ENCODE data around the gene PYGB.
"Not testable (repeated sequence)": the region's sequence is repeated elsewhere in the genome, so short reads cannot be mapped to it uniquely, and the experiment has no call there.

Gene PYGB

DNA sequence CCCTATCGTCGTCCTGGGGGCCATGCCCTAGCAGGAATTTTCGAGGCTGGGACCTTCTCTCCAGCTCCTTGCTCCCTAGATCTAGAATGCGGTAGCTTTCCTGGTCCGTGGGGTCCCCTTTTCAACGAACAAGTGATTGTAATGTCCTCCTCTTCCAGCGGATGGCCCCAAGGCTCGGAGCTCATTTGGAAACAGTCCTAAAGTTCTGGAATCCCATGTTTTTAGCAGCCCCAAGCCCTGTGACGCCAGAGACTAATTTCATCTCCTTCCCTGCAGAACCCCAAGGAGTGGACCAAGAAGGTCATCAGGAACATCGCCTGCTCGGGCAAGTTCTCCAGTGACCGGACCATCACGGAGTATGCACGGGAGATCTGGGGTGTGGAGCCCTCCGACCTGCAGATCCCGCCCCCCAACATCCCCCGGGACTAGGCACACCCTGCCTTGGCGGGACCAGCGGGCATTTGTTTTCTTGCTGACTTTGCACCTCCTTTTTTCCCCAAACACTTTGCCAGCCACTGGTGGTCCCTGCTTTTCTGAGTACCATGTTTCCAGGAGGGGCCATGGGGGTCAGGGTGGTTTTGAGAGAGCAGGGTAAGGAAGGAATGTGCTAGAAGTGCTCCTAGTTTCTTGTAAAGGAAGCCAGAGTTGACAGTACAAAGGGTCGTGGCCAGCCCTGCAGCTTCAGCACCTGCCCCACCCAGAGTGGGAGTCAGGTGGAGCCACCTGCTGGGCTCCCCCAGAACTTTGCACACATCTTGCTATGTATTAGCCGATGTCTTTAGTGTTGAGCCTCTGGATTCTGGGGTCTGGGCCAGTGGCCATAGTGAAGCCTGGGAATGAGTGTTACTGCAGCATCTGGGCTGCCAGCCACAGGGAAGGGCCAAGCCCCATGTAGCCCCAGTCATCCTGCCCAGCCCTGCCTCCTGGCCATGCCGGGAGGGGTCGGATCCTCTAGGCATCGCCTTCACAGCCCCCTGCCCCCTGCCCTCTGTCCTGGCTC lies 48.5 kb downstream of the PYGB start:
- FAIRE-seq, result no peak

DNA sequence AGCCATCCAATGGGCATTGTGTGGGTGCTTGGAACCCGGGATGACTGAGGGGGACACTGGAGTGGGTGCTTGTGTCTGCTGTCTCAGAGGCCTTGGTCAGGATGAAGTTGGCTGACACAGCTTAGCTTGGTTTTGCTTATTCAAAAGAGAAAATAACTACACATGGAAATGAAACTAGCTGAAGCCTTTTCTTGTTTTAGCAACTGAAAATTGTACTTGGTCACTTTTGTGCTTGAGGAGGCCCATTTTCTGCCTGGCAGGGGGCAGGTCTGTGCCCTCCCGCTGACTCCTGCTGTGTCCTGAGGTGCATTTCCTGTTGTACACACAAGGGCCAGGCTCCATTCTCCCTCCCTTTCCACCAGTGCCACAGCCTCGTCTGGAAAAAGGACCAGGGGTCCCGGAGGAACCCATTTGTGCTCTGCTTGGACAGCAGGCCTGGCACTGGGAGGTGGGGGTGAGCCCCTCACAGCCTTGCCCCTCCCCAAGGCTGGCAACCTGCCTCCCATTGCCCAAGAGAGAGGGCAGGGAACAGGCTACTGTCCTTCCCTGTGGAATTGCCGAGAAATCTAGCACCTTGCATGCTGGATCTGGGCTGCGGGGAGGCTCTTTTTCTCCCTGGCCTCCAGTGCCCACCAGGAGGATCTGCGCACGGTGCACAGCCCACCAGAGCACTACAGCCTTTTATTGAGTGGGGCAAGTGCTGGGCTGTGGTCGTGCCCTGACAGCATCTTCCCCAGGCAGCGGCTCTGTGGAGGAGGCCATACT lies 49.4 kb downstream of the PYGB start:
- FAIRE-seq, result no peak

DNA sequence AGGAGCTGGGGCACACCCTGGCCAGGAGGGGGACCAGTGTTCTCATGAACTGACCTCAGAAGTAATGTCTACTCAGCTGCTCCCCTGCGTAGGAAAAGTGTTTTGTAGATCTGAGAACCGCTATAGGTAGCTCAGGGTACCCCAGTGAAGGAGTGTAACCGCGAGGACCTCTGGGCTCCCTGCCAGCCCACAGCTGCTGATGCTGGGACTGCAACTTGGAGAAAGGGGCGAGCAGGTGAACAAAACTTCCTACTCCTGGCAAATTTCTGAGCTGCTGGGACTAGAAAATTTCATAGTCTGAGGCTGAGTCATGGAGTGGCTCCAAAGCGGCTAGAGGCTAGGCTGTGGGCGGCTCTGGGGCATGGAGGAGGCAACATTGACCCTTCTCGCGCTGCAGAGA lies 51.9 kb downstream of the PYGB start:
- FAIRE-seq, result no peak

DNA sequence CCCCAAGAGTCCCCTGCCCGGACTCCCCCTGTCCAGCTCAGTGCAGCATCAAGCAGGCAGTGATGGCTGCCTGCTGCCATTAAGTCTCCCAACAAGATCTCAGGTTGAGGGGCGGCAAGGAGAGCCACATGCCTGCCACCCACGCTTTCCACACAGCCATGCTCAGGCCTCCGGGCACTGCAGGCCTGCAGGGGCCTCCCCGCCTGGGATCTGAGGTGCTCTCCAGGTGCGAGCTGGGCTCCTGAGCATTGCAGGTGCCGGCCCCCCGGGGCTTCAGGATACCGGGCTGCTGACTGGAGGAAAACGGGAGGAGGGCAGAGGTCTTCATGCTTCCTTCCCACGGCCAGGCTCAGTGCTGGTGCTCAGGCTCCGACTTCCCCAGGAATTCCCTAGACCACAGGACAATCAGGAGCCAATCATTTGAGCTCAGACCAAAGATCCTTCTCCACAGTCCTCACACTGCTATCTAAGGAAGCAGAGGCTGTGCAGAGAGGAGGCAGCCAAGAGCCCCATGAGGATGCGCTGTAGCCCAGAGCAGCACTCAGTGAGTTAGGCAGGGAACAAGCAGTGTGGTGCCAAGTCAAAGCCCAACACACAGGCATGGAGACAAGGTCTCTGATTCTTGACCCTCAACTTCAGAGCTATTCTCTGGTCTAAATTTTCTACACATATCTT lies 52.7 kb downstream of the PYGB start:
- no peak for FAIRE-seq

DNA sequence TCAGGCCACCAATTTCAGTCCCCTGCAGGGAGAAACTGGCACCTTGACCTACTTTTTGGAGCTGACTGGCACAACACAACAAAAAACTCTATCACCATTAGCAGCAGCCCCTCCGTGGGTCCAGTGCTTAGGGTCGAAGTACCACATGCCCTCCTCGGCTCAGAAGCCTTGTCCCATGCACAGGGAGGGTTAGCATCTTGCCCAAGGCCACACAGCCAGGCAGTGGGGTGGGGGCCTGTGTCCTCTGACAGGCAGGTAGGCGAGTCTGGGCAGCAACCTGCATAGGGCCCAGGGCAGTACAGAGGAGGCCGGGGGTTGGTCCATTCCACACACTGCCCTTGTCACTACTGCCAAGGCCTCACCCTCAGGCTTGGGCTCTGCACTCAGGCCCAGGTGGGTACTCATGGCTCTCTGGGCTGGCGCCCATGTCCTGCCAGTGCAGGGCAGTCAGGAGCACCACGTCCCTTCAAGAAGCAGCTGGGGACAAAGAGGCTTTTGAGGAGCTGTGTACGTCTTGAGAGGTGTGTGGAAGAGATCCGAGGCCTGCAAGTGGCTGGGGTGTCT lies 53.6 kb downstream of the PYGB start:
- no peak for FAIRE-seq

DNA sequence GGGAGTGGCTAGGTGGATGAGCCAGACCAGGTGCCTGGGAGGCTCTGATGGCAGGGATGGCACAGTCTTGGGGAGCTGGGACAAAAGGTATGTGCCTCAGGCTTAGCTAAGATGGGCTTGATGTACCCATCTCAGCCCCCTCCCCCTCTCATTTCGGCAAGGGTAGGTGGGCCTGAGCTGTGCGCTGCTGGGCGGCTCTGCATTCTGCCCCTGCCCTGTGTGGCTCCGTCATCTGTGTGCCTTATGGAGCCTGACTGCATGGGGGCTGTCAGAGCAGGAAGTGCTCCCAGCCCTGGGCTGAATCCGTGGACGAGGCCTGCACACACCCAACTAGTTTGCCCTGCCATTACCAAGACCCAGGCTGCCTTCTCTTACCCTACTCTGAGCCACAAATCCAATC lies 54.7 kb downstream of the PYGB start:
- FAIRE-seq, result no peak

DNA sequence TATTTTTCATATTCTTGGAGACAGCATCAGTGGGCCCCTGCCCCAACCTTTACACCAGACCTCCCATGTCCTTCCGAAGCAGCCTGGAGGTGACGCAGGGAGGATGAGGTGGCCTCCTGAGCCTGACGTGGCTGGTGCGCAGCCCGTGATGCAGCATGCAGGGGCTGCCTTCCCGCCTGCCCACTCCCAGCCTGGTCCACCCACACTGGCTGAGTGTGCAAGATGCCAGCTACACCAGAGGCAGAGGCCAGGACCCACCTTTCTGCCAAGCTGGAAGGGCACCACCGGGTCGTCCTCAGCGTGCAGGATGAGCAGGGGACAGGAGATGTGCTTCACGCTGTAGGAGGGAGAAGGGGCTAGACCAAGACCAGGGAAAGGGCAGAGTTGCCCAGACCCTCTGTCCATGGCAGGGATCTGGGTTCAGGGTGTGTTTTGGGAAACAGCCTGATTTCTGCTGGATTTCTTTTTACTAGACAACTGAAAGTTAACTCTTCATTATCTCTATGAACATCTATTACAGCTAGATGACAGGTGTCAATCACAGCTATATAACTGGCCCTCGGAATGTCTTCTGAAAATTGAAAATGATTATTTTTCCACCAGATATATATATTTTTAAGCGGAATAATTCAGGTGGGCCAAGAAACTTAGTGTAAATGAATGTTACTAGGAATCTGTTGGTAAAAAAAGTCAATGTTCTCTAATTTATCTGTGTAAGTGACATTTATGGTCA lies 55.6 kb downstream of the PYGB start:
- FAIRE-seq, result no peak

DNA sequence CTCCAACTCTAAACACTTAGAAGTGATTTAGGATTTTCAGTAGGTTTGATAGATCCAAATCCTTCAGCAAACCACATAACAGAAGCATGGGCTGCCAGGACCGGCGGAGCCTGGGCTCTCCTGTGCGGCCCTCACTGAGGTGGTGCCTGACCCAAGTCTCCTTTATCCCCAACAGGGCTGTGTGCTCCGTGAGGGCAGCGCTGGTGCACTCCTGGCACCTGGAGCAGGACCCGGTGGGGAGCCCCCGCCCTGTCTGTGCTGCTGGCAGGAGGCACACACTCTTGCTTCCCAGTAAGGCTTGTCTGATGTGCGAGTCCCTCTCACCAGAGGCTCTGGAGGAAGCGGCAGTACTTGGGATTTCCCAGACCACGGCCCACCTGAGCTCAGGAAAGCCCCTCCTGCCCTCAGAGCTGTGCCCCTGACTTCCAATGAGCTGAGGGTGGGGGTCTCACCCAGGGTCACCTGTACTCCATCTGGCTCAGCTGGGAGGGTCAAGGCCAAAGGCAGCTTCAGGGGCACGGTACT lies 56.2 kb downstream of the PYGB start:
- no peak for FAIRE-seq

DNA sequence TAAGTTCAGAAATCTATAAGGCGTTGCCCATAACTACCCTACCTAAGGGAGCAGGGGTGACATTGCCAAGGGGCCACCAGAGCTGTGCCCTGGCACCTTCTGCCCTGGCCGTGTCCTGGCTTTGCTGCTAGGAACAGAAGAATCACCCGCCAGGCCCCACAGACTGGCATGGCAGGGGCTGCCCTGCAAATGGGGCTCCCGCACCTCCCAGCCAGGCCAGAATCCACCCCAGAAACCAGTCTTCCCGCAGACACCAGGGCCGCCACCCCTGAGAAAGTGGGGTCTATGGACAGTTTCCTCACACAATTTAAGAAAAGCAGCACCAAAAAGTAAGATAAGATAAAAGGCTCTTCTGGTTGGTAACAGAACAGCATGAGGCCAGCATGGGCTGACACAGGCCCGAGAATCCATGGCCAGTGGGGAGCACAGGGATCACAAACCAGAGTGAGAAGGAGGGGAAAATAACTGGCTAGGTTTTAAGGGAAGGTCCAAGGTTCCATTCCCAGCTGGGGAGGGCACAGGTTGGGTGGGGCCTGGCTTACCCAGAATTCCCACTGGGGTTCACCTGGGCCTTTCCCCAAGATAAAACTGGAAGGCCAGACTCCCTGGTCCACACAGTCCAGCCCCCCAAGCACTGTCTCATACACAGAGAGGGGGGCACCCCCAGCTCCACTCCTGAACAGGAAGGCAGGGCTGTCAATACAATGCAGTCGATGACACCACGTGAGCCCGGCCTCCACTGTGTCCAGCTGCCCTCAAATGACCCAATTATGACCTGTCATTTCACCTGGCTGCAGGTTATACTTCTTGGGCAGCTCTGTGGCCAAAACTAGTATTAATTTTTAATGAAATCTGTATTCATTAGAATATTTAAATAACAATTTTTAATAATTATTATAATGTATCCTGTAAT lies 59.4 kb downstream of the PYGB start:
- FAIRE-seq, result no peak

DNA sequence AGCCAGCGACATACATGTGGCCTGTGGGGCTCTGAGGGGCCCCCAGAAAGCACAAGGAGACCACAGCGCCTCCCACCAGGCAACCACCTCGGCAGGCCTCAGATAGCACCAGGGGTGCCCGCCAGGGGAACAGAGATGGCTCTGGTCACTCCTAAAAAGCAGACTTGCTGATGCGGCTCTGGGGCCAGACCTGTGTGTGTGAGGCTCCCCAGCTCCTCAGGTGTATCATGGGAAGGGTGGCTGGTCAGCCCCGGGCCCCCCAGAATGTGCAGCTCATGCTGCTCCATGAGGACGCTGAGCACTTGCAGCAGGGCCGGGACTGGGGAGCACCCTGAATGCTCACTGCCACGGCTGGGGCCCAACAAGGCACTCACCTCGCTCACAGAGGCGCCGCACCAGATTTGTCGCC lies 60.2 kb downstream of the PYGB start:
- FAIRE-seq, result no peak

DNA sequence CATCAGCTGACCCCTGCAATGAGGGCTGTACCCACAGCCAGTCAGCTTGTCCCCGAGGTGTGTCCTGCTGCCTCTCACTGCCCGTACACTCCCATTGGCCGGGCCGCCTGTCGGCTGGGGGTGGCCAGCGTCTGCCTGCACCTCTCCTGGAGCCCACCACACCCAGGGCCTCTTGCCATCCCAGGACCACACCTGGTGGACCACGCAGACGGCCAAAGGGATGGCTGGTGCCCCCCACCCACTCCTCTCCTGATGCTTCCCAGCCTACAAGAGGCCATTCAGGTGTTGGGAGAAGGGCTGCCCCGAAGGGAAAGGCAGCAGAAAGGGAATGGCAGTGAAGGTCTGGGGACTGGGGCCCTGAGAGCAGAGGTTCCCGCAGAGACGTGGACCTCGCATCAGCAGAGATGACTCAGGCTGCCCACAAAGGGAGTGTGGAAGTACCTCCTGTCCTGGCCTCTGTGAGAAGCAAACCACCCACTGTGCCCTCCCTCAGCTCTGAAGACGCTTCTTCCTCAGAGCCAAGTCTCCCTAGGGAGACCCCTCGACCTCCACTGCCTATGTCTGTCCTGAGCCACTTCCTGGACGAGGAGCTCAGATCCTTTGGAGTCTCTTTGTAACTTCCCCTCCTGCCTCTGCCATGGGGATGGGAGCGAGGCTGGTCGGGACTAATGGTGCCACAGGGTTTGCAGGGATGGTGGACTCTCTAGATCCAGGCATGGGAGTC lies 60.9 kb downstream of the PYGB start:
- FAIRE-seq, result no peak

DNA sequence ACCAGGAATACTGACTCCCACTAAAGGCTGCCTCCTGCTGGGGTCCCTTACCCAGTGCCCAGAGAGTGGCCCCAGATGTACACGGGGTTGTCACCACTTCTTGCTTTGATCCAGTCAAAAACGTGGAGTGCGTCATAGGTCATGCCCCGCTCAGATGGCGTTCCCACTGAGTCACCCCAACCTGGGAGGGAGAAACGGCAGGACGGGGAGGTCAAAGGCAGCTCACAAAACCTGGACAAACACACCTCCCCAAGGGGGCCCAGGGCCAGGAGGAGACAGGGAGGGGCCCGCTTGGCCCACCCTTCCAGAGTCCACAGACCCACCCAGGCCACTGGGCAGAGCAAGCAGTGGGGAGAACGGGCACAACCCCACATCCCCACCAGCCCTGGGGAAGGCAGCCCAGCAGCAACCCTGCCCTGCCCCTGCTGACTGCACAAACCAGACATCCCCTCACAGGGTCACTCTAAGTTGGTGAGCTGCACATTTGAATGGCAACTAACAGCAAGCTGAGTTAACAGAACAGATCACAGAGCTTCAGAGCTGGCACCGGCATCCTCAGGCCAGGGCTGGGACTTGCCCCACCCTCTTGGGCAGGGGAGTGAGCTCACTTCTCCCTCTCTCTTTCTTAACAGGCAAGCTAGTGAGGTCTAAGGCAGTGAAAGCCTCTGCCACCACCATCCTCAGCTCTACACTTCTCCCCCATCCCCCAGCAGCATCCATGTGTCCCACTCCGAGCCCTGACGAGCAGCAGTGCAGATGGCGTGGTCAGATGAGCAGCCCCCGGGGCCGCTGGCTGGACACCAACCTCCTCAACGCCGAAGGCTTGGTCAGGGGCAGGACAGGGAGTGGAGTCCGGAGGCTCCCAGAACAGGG lies 61.7 kb downstream of the PYGB start:
- no peak for FAIRE-seq

DNA sequence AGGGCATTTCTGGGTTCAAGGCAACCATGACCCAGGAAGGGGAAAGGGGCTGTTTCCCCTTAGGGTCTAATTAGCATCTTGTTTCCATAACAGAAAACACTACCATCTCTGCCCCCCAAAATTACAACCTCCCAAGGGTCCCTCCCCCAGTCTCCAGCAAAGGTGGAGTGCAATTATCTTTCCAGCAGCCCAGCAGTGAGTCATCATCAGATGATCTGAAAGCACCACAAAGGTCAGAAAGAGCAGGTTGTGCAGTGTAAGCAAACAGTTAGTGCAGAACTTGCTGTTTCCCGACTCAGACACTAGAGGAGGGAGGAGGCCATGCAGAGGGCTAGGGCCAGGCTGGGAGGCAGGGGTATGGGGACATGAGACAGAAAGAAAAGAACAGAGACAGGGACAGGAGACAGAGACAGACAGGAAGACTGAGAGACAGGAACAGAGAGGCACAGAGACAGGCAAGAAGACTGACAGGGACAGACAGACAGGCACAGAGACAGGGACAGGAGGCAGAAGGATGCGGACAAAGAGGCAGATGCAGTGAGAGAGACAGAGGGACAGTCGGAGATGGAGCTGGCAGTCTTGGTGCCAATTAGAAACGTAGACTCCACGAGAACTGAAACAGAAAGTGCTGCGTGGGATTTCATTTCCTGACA lies 62.5 kb downstream of the PYGB start:
- no peak for FAIRE-seq

DNA sequence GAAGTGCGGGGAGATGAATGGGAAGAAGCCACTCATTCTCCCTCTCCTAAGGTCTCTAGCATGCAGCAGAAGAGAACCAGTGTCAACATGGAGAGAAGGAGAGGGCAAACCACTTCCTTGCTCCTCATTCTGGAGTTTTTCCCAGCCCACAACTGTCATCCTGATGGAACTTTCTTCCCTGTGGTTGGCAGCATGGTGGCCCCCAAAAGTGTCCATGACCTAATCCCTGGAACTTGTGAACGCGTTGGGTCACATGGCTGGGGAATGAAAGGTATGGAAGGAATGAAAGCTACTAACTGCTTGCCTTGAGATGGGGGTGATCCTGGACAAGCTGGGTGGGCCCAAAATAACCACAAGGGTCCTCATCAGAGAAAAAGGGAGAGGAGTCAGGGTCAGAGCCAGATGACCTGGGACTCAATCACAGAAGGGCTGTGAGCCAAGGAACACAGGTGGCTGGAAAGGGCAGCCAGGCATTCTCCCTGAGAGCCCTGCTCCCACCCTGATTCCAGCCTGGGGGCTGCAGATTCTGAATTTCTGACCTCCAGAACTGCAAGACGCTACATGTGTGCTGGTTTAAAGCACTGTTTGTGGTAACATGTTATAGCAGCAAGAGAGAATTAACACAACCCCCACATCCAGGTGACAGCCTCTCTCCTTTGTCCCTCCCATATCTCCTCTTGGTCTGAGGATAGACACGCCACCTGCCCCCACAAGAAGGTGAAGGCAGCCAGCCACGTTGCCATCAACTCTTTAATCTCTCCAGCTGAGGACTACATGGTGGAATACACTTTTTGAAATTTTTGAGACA lies 63.2 kb downstream of the PYGB start:
- no peak for FAIRE-seq

DNA sequence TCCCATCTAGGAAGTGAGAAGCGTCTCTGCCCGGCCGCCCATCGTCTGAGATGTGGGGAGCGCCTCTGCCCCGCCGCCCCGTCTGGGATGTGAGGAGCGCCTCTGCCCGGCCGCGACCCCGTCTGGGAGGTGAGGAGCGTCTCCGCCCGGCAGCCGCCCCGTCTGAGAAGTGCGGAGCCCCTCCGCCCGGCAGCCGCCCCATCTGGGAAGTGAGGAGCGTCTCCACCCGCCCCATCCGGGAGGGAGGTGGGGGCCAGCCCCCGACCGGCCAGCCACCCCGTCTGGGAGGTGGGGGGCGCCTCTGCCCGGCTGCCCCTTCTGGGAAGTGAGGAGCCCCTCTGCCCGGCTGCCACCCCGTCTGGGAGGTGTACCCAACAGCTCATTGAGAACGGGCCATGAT lies 64.8 kb downstream of the PYGB start:
- not testable (repeated sequence) for FAIRE-seq

DNA sequence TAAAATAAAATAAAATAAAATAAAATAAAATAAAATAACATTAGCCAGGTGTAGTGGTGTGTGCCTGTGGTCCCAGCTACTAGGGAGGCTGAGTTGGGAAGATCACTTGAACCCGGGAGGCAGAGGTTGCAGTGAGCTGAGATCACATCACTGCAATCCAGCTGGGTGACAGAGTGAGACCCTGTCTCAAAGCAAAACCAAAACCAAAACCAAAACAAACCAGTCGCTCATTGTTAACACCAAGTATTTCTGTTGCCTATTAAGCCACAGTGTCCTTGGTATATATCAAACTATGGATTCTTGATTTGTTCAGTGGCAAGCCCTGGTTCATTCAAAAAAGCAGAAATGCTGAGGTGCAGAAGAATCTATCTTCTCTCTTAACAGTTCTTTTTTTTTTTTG lies 65.7 kb downstream of the PYGB start:
- FAIRE-seq, result no peak
